DOHH2 (cell line): ENCODE measurements around the gene IFNL2.

ENCODE experiments used
- EZH2phosphoT487 ChIP-seq: fragments of 200-600 bp; sonication (generic); IDR thresholded peaks from 2 replicates; pipeline ENCODE4 v1.6.1; 2017; ENCODE audit warnings: borderline replicate concordance, mild to moderate bottlenecking, antibody characterized with exemption, low read length, moderate library complexity, mixed read lengths
- TF ChIP-seq, protein P1 (sequence below): fragments of 200-600 bp; sonication (generic); IDR thresholded peaks from one replicate; pipeline ENCODE4 v1.5.1; 2014; ENCODE audit warnings: antibody characterized with exemption, mild to moderate bottlenecking, low read depth, low read length; ENCODE audit not compliant: poor library complexity, severe bottlenecking

DNA sequence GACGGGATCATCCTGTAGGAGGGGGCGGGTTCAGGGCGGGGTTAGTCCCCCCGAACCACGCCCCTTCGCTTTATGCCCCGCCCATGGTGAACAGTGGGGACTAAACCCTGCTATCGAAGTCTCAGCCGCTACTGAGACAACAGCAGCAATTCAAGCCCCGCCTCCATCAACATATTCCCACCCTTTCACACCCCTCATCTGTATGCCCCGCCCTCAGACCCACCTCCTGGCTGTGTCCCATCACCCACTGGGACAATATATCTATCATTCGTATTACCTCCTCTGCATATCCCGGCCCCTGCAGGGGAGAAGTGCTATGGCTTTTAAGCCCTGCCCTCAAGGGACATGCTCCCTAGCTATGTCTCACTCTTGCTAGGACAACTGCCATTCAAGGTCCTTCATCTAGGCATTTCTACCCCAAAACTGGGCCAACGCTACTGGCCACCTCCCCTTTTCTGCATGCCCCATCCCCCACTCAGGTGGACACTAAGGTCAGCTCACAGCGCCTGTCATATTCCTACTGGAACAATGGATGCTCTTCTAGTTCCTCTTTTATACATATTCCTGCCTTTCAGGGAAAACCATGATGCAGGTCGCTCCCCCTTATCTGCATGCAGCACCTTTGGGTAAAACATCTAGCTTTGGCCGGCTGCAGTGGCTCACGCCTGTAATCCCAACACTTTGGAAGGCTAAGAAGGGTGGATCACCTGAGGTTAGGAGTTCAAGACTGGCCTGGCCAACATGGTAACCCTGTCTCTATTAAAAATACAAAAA, 40.5 kb downstream of the IFNL2 start:
- TF ChIP-seq, protein P1, sequence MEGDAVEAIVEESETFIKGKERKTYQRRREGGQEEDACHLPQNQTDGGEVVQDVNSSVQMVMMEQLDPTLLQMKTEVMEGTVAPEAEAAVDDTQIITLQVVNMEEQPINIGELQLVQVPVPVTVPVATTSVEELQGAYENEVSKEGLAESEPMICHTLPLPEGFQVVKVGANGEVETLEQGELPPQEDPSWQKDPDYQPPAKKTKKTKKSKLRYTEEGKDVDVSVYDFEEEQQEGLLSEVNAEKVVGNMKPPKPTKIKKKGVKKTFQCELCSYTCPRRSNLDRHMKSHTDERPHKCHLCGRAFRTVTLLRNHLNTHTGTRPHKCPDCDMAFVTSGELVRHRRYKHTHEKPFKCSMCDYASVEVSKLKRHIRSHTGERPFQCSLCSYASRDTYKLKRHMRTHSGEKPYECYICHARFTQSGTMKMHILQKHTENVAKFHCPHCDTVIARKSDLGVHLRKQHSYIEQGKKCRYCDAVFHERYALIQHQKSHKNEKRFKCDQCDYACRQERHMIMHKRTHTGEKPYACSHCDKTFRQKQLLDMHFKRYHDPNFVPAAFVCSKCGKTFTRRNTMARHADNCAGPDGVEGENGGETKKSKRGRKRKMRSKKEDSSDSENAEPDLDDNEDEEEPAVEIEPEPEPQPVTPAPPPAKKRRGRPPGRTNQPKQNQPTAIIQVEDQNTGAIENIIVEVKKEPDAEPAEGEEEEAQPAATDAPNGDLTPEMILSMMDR, result no peak
- no peak for TF ChIP-seq EZH2phosphoT487
